Activated T-helper 9 cell treated with anti-CD3 and anti-CD28 coated beads, Interleukin-2, amount 50 U/mL, for 16 hours (primary cell): ENCODE data around the gene NOC2L.
A peak's percentile ranks its signal among the peaks of the same experiment; 100 is the strongest.

Experiments used
- DNase-seq: peaks from one replicate; pipeline ENCODE4 v3.0.0-alpha.2; 2020; ENCODE audit warnings: low read depth

The NOC2L gene

GRCh38 chr1:915295-916172, 43.5 kb downstream of the NOC2L start:
- DNase-seq, result no peak

- no peak for DNase-seq
Measured at GRCh38 chr1:914891-915280, 44.2 kb downstream of the NOC2L start.

GRCh38 chr1:914131-914890, 44.7 kb downstream of the NOC2L start:
- no peak for DNase-seq

- DNase-seq, result no peak
Measured at GRCh38 chr1:913491-914130, 45.4 kb downstream of the NOC2L start.

- no peak for DNase-seq
Measured at GRCh38 chr1:912740-913301, 46.2 kb downstream of the NOC2L start.

GRCh38 chr1:911875-912739, 46.9 kb downstream of the NOC2L start:
- DNase-seq, result no peak

- no peak for DNase-seq
Measured at GRCh38 chr1:910881-911721, 48.0 kb downstream of the NOC2L start.

GRCh38 chr1:910311-910880, 48.7 kb downstream of the NOC2L start:
- DNase-seq, result no peak

- DNase-seq, result no peak
Measured at GRCh38 chr1:909861-910310, 49.2 kb downstream of the NOC2L start.

- DNase-seq, result no peak
Measured at GRCh38 chr1:908661-909060, 50.4 kb downstream of the NOC2L start.

- DNase-seq, result no peak
Measured at GRCh38 chr1:907611-908451, 51.2 kb downstream of the NOC2L start.

- no peak for DNase-seq
Measured at GRCh38 chr1:906600-907420, 52.2 kb downstream of the NOC2L start.

- DNase-seq, result no peak
Measured at GRCh38 chr1:905811-906599, 53.1 kb downstream of the NOC2L start.

- no peak for DNase-seq
Measured at GRCh38 chr1:905071-905749, 53.8 kb downstream of the NOC2L start.

GRCh38 chr1:904310-904950, 54.6 kb downstream of the NOC2L start:
- DNase-seq, result peak; percentile 80

GRCh38 chr1:903721-904271, 55.3 kb downstream of the NOC2L start:
- DNase-seq, result no peak
